GM18499 (cell line): ENCODE data around the gene IGFL4.

Source experiments
- ATAC-seq: cut with Tn5 transposase; IDR thresholded peaks from one replicate; pipeline ENCODE4 v1.9.1; 2021; ENCODE audit warnings: moderate number of reproducible peaks; ENCODE audit not compliant: insufficient read depth, unreplicated experiment

IGFL4 gene

DNA sequence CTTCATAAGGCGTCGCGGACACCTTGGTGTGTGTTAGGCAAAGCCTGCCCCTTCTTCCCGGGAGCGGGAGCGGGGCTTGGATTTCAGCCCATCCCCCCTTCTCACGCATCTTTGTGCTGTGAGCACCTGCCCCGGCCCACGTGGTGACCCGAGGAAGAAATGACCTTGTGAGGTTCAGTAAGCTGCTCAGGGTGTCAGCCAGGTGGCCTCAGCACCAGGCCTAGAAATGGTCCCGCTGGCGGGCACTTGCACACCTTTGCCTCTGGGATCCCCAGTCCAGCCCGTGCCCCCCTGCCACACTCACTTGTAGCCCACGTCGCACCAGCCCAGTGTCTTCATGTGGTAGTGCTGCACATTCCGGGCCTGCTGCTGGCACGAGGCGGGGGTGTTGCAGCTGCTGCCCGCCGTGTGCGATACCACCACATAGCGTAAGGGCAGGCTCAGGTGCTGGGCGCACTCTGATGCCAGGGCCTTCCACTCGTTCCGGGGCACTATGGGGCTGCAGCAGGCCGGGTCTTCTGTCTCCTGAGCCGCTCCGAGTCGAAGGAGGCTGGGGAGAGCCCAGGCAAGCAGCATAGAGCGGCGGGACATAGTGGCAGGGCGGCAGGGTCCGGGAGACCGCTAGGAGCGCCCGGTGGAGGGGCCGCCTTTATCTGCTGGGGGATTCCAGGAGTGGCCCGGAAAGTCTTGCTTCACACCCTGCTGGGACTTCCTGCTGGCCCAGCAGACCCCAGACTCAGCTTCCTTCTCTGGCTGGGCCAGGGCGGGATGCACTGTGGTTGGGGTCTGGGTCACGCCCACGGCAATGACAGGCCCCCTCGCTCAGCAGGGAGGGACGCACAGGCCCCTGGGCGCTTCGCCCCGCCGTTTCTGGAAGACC is 18.1 kb downstream of the IGFL4 start, which contains the start of gene PGLYRP1:
Gene PGLYRP1 (minus strand): TSS at position 623 of the 880 bp plus-strand sequence. CDS start 32 bp downstream, at position 591.
- ATAC-seq, result no peak

DNA sequence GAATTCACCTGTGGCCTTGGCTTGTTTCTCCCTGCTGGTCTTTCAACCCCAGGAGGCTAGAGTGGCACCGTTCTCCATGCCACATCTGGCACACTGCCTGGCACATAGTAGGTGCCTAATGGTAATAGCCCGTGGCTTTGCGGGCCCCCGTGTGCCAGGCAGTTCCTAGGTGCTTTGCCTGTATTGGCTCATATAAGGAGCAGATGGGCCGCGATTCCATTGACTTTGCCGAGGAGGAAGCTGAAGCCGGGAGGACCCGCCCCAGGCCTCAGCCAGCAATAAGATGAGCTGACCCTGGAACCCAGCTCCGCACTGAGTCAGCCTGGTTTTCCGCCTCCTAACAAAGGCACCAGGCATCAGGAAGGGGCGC is 18.8 kb downstream of the IGFL4 start:
- no peak for ATAC-seq

DNA sequence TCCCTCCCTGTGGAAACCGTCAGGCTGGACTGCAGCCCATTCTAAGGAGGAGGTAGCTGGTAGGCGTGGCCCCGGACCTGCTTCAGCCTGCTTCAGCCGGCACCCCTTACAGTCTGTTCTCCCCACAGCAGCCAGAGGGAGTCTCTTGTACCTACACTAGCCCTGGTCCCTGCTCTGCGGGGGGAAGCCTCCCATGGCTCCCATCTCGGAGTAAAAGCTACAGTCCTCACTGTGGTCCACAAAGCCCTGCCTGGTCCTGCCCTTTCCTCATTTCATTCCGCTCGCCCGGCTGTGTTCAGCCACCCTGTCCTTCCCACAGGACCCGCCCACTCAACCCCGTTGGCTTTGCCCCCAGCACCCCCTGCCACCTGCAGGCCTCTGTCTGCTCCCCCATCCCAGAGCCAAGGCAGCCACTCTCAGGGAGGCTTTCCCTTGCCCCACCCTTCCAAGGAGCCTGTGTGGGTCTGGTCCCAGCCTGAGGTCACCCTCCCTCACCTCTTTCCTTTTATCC is 19.2 kb downstream of the IGFL4 start:
- ATAC-seq, result no peak

DNA sequence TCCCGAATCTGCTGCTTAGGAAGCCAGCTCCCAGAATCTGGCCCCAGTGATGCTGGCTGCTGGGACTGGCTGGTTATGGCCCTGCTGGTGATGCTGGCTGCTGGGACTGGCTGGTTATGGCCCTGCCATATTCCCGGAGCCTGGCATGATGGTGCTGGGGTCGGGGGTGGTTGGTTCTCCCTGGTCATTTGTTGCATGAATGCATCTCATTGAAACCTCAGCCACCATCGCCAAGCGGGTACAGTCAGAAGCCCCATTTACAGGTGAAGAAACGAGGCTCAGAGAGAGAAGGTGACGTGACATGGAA is 20.0 kb downstream of the IGFL4 start:
- no peak for ATAC-seq

DNA sequence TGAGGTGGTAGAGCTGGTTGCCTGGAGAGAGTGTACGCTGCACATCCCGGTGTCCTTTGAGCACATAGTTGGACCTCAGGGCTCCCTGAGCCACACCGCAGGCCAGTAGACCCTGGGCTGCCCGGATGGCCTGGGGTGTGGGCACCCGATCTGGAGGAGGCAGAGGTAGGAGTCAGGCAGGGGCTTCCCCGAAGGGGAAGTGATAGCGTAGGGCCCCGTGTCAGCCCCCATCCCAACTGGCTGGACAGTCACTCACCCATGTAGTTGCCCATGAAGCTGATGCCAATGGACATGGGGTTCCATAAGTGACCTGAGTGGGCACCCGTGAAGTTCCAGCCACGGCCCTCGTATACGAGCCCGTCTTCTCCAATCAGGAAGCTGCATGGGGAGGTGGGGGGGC is 21.5 kb downstream of the IGFL4 start:
- no peak for ATAC-seq

DNA sequence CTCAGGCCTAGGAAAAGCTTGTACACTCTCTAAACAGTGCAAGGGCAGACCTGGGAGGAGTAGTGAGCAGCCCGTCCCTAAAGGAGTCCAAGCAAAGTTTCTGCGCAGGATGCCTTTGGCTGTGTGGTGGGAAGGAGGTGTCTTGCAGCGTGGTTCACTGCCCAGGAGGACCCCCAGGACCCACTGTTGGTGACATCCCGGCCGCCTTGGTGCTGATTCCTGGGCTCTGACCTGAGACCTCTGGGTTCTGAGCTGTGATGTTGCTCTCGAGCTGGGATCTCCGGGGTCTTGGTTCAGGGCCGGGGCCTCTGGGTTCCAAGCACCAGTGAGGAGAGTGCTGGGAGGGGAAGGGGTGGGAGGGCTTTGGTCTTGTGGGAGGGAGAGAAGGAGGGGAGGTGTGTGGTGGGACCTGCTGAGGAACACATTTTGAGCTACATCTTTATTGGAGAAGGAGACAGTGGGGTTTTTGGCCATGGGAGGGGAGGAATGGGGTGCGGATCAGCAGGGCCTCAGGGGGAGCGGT is 22.0 kb downstream of the IGFL4 start:
- ATAC-seq, result no peak

- no peak for ATAC-seq
Observed at GRCh38 chr19:46017874-46018675, 22.7 kb downstream of the IGFL4 start.

DNA sequence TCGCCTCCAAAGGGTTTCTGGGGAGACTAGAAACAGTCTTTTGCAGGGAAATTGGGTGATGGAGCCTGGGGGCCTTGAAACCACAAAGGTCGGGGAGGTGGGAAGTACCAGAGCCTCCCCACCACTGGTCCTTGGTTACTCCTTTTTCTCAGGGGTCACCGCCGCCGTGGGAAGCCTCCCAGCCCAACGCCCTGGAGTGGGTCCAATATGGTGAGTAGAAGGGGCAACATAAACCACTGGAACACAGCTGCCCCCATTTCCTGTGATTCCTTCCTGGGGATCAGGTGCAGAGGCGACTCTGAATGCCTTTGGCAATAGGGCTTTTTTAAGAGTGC is 23.7 kb downstream of the IGFL4 start:
- no peak for ATAC-seq

DNA sequence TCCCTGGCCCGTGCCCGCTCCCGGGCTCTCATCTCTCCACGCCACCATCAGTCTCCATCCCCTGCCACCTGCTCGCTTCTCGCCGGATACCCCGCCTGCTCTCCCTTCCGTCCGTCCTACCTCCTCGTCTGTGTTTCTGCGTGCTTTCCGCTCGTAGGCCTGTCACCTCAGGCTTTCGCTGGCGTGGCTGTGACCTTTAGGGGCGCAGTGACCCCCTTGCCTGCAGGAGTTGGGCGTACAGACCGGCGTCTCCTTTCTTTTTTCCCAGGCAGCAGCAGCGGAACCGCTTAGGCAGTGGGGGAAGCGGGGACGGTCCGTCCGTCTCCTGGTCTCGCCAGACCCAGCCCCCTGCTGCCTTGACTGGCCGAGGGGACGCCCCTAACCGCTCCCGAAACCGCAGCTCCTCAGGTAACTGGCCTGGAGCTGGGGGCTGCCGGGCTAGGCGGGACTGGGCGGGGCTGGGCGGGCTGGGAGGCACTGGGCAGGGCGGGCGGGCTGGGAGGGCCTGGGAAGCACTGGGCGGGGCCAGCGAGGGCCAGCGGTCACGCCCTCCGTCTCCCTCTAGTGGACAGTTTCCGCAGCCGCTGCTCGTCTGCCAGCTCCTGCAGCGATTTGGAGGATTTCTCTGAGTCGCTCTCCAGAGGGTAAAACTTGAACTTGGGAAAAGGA is 24.2 kb downstream of the IGFL4 start:
- no peak for ATAC-seq

DNA sequence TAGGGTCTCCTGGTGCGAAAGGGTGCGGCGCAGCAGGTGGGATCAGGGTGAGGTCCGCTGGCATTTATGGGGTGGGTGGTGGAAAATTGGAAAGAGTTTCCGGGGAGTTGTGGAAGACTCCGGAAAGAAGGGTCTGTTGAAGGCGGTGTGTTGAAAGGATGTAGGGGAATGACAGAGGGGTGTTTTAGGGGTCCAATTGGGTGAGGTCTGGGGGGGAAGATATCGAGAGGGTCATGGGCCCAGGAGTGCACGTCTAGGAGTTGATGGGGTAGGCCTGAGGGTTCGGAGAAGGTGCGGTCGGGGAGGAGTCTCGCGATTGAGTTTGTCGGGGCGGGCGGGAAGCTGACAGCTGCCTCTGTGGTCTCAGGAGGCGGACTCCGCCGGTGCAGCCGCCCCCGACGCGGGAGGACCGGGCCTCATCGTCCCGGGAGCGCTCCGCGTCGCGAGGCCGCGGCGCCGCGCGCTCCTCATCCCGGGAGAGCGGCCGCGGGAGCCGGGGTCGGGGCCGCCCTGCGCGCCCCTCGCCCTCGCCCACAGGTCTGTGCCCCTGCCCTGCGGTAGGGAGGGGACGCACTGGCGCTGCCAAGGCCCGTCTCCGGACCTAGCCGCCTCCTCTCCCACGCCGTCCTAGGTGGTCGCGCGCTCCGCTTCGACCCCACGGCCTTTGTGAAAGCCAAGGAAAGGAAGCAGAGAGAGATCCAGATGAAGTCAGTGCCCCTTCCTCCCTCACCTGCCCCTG is 24.9 kb downstream of the IGFL4 start:
- ATAC-seq, result no peak

DNA sequence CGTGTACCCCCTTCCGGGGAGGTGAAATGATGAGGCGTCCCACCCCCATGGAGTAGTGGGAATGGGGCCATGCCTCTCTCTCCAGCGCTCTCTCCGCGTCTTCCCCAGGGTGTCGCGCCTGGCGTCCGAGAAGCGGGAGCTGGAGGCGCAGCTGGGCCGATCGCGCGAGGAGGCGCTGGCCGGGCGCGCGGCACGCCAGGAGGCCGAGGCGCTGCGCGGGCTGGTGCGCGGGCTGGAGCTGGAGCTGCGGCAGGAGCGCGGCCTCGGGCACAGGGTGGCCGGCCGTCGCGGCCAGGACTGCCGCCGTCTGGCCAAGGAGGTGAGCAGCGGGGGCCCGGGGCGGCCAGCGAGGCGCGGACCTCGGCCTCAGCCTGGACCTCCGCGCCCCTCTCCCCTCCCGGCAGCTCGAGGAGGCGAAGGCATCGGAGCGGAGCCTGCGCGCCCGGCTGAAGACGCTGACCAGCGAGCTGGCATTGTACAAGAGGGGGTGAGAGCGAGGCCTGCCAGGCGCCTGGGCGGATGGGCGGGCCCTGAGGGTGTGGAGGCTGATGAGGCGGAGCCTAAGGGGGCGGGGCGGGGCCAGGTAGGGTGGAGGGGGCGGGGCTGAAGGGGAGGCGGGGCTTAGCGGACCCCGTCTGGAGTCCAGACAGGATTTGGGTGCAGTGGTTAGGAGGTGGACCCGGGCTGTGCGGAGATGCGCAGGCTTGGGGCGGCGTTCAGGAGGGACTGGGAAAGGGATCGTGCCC is 25.7 kb downstream of the IGFL4 start:
- no peak for ATAC-seq

DNA sequence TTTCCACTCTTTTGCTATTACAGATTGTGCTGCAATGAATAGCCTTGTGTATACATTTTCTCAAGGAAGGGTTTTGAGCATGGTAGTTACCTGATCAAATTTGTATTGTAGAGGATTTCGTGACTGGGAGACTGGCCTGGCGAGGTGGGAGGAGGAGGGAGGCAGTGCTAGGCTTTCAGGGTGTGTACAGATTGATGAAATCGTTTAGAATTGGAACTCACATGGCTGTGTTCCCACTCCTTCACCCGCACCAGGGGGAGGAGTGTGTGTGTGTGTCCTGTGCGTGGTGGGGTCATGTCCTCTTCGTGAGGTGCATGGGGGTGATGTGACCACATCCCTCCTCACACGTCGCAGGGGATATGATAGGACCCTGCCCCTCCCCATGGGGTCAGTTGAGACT is 26.3 kb downstream of the IGFL4 start:
- no peak for ATAC-seq

GRCh38 chr19:46009530-46010510 is 31.0 kb downstream of the IGFL4 start:
- no peak for ATAC-seq

GRCh38 chr19:46006411-46006810 is 34.4 kb downstream of the IGFL4 start:
- ATAC-seq, result no peak

GRCh38 chr19:46002678-46003275 is 38.0 kb downstream of the IGFL4 start:
- no peak for ATAC-seq

DNA sequence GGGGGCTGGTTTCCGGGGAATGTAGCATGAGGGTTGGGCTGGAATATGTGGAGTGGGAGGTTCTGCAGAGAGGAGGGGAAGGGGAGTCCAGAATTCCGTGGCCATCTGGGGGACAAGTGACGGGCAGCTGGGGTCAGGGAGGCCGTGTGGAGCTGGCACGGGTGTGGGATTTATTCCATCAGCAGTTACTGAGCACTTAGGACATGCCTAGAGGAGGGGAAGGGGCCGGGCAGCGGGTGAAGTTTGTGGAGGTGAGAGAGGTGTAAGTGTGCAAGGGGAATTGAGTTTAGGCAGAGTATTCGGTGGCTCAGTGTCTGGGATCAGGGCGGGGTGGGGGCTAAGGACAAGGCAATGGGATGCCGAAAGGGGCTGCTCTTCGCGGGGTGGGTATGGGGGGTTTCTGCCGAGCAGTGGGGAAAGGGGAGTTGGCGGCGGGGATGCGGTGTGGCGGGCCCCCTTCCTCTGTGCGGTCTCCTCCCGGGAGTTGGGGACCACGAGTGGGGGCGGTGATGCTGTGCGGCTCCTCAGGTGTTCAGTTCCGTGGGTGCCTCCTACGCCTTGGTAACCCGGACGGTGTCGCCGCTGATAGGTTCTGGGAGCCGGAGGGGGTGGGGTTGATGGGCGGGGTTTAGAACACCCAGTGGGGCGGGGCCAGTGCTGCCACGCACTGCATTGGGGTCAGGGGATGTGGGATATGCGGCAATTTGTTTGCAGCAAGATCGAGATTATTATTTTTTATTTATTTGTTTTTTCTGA is 40.1 kb downstream of the IGFL4 start:
- ATAC-seq, result no peak

DNA sequence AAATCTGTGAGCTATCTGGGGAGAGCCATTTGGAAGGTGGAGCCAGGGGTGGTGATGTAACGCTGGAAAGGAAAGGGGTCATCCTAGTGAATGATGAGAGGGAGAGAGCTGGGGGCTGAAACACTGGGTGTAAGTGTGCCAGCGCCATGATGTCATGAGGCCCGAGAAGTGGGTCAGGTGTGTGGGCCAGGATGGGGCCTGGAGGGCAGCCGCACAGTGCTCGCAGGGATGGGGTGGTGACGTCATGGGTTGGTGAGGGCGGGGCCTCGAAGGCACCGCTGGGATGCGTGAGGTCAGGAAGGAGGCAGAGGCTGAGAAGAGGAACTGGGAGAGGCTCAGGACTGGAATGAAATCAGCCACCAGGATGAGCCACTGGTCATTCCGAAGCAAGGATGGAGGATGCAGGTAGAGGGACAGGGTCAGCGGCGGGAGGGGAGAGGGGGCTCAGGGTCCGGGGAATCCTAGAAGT is 41.1 kb downstream of the IGFL4 start:
- no peak for ATAC-seq
